HepG2 (cell line): ENCODE results near the gene GEMIN8. TPM values are rescaled to one million over a fixed set of nuclear protein-coding genes. Genes with fewer than 3 reads are reported as not detected.

Source experiments
- ATAC-seq: fragments of 200-7000 bp; cut with Tn5 transposase; 3 replicates; pipeline ENCODE4 v1.9.1; 2020; ENCODE audit warnings: mild to moderate bottlenecking, moderate library complexity
- BruUV-seq: library from RNA; stranded (reverse); fragments of 400-500 nt; replicated peaks from 2 replicates; lab custom pipeline; 2021; lab: Mats Ljungman, UMichigan
- CTCF ChIA-PET: fragments of 300-600 bp; formaldehyde crosslinking; extraction: SDS; loops from one replicate; lab custom pipeline; 2021; ENCODE audit warnings: low total read pairs, inconsistent platforms, low intra/inter-chr PET ratio; lab: Yijun Ruan, JAX
- POLR2A ChIA-PET: fragments of 350-600 bp; sonication (Branson Sonifier 250); formaldehyde crosslinking; loops from one replicate; lab custom pipeline; 2020; ENCODE audit warnings: antibody characterized with exemption, inconsistent platforms; lab: Yijun Ruan, JAX
- DNase-seq: peaks from one replicate; pipeline ENCODE4 v3.0.0-alpha.2; 2015; ENCODE audit warnings: low spot score
- FAIRE-seq: peaks from 3 replicates; lab custom pipeline; 2011; peaks lifted over from hg19 to GRCh38; lab: Jason Lieb, UNC
- H2AFZ ChIP-seq: one replicate; pipeline ENCODE4 v1.6.1; 2011; ENCODE audit warnings: low read length, inconsistent platforms
- H3K27ac ChIP-seq: fragments of 300-600 bp; 3 replicates; pipeline ENCODE4 v1.8.0; 2011; ENCODE audit warnings: mixed run types, mild to moderate bottlenecking, mixed read lengths, low read length, inconsistent platforms; ENCODE audit not compliant: insufficient read depth; ENCODE audit errors: extremely low read length
- H3K27me3 ChIP-seq, 2 experiments: fragments of 200-600 bp in 1 of 2; 2 replicates in 1 of 2; 3 replicates in 1 of 2; pipeline versions ENCODE4 v1.6.0 to v1.8.0; 2011; ENCODE audit warnings: low read length in 2 of 2, mild to moderate bottlenecking in 2 of 2, moderate library complexity in 2 of 2, inconsistent platforms in 1 of 2; ENCODE audit not compliant: insufficient read depth in 2 of 2, control insufficient read depth in 1 of 2
- H3K36me3 ChIP-seq, 2 experiments: fragments of 200-600 bp in 1 of 2; replicated peaks in 1 of 2; 2 replicates in 1 of 2; 3 replicates in 1 of 2; pipeline versions ENCODE4 v1.5.1 to v1.8.0; 2011; ENCODE audit warnings: low read length in 2 of 2, inconsistent platforms in 1 of 2; ENCODE audit not compliant: insufficient read depth in 2 of 2, control insufficient read depth in 1 of 2
- H3K4me1 ChIP-seq: 2 replicates; pipeline ENCODE4 v1.5.1; 2012; ENCODE audit warnings: low read length, inconsistent platforms; ENCODE audit not compliant: insufficient read depth
- H3K4me2 ChIP-seq: 2 replicates; pipeline ENCODE4 v1.6.0; 2011; ENCODE audit warnings: low read depth, low read length, inconsistent platforms
- H3K4me3 ChIP-seq, 3 experiments: fragments of 200-600 bp in 1 of 3; sonication (generic), shearing (Covaris generic) in 1 of 3; replicated peaks in 1 of 3; 2 replicates each; pipeline ENCODE4 v1.5.1; 2011 to 2016; ENCODE audit warnings: low read length in 3 of 3, inconsistent platforms in 2 of 3, low read depth in 2 of 3, mild to moderate bottlenecking in 2 of 3, control low read depth in 1 of 3, mixed read lengths in 1 of 3; ENCODE audit not compliant: insufficient read depth in 1 of 3
- H3K79me2 ChIP-seq: one replicate; pipeline ENCODE4 v1.6.1; 2011; ENCODE audit warnings: low read length, inconsistent platforms; ENCODE audit not compliant: insufficient read depth
- H3K9ac ChIP-seq: 2 replicates; pipeline ENCODE4 v1.6.0; 2011; ENCODE audit warnings: mild to moderate bottlenecking, low read depth, low read length, inconsistent platforms; ENCODE audit not compliant: insufficient read depth
- H3K9me3 ChIP-seq: 2 replicates; pipeline ENCODE4 v1.5.1; 2012; ENCODE audit warnings: mild to moderate bottlenecking, low read length
- H4K20me1 ChIP-seq: 2 replicates; pipeline ENCODE4 v1.6.0; 2011; ENCODE audit warnings: inconsistent platforms, mild to moderate bottlenecking, low read length, moderate library complexity; ENCODE audit not compliant: insufficient read depth
- AHR ChIP-seq: IDR thresholded peaks from 2 replicates; pipeline ENCODE4 v1.6.1; 2018; ENCODE audit warnings: missing genetic modification reagents, missing compliant biosample characterization
- CHD4 ChIP-seq: fragments of 200-600 bp; sonication (generic); IDR thresholded peaks from 2 replicates; pipeline ENCODE4 v1.7.0; 2017; ENCODE audit warnings: mild to moderate bottlenecking, low read length, borderline replicate concordance
- HNRNPK ChIP-seq: fragments of 200-400 bp; formaldehyde crosslinking; IDR thresholded peaks from 2 replicates; pipeline ENCODE4 v1.6.1; 2018; ENCODE audit warnings: low read length, low read depth, moderate library complexity, mild to moderate bottlenecking; ENCODE audit not compliant: poor library complexity, severe bottlenecking
- MED8 ChIP-seq: sonication (generic); formaldehyde crosslinking; IDR thresholded peaks from 2 replicates; pipeline ENCODE4 v1.8.1; 2023; ENCODE audit warnings: mild to moderate bottlenecking, missing genetic modification reagents; ENCODE audit not compliant: insufficient replicate concordance
- MTERF4 ChIP-seq: sonication (generic); formaldehyde crosslinking; IDR thresholded peaks from 2 replicates; pipeline ENCODE4 v1.8.0; 2023; ENCODE audit warnings: mild to moderate bottlenecking, missing genetic modification reagents
- SMARCE1 ChIP-seq: fragments of 450-650 bp; IDR thresholded peaks from 2 replicates; pipeline ENCODE4 v1.6.1; 2017; ENCODE audit warnings: borderline replicate concordance
- TARDBP ChIP-seq: sonication (generic); formaldehyde crosslinking; IDR thresholded peaks from 2 replicates; pipeline ENCODE4 v1.8.0; 2022; ENCODE audit warnings: mild to moderate bottlenecking, missing genetic modification reagents
- TOE1 ChIP-seq: sonication (generic); formaldehyde crosslinking; IDR thresholded peaks from 2 replicates; pipeline ENCODE4 v1.4.0; 2020; ENCODE audit warnings: mild to moderate bottlenecking, missing genetic modification reagents
- ZBTB20 ChIP-seq: sonication (generic); formaldehyde crosslinking; IDR thresholded peaks from 2 replicates; pipeline ENCODE4 v1.8.1; 2023; ENCODE audit warnings: missing genetic modification reagents, low read depth, mild to moderate bottlenecking, borderline replicate concordance
- ZBTB8A ChIP-seq: sonication (generic); formaldehyde crosslinking; IDR thresholded peaks from 2 replicates; pipeline ENCODE4 v1.4.0; 2020; ENCODE audit warnings: mild to moderate bottlenecking, low read depth, missing genetic modification reagents, borderline replicate concordance
- ZNF574 ChIP-seq: sonication (generic); formaldehyde crosslinking; IDR thresholded peaks from 2 replicates; pipeline ENCODE4 v1.4.0; 2020; ENCODE audit warnings: missing genetic modification reagents
- ZSCAN31 ChIP-seq: sonication (generic); formaldehyde crosslinking; IDR thresholded peaks from 2 replicates; pipeline ENCODE4 v1.5.0; 2020; ENCODE audit warnings: low read depth, mild to moderate bottlenecking, missing genetic modification reagents
- in situ Hi-C: cut with HindIII; loops from 2 replicates; pipeline ENCODE4 v1.10.0; 2017; ENCODE audit warnings: low pct_unique_long_range_greater_than_20kb; ENCODE audit not compliant: extremely low pct_ligation_motif_present
- intact Hi-C: fragments of 100-400 bp; cut with micrococcal nuclease; formaldehyde crosslinking; loops from one replicate; pipeline ENCODE4 v1.10.0; 2022; ENCODE audit not compliant: unreplicated experiment
- polyA plus RNA-seq, 8 experiments: library from polyadenylated mRNA; depleted of rRNA in 3 of 8; stranded (reverse) in 7 of 8; unstranded in 1 of 8; fragments of >200 nt; fragmentation: Illumina TruSeq in 4 of 8; extraction: Trizol in 4 of 8; gene quantifications; 2 replicates each; pipeline versions ENCODE4 v1.2.1 to v1.2.3, GENCODE V29; 2011 to 2016; ENCODE audit warnings: low read depth in 4 of 8, missing spikeins in 1 of 8, mixed read lengths in 1 of 8; ENCODE audit not compliant: insufficient read depth in 1 of 8
- total RNA-seq, 5 experiments: library from RNA; depleted of rRNA; stranded (reverse); fragments of >200 nt; fragmentation: Illumina TruSeq; extraction: Trizol; gene quantifications; 2 replicates each; pipeline ENCODE4 v1.2.3, GENCODE V29; 2016; ENCODE audit warnings: low read depth in 1 of 5
- TF ChIP-seq, protein P1 (sequence below): sonication (generic); formaldehyde crosslinking; IDR thresholded peaks from 2 replicates; pipeline ENCODE4 v1.5.0; 2020; ENCODE audit warnings: missing genetic modification reagents

GEMIN8 gene
- total and polyA plus RNA-seq, 2 of the 13 experiments (the other 11 are each of a cell fraction or from before 2014, with no cell fraction given) = 9.7 to 23.7 TPM

- Histone ChIP-seq H3K4me3 (no peak overlapping the region), H3K4me2 (no peak overlapping the region), H3K27ac (no peak overlapping the region), H3K27me3 (no peaks in the 10 kb centered on the region), H3K36me3 (no peaks in the 10 kb centered on the region)
- TF ChIP-seq ZBTB8A (CRISPR knock-in tag) (no peak), ZNF574 (CRISPR knock-in tag) (no peak), TARDBP (CRISPR knock-in tag) (no peak), HNRNPK (peak; percentile 84), MED8 (CRISPR knock-in tag) (no peak)
- TF ChIP-seq, all 625 proteins: peak for 1
- BruUV-seq = no TSS peak
- CTCF ChIA-PET = no interaction called here
- Histone ChIP-seq H3K9ac (no peak overlapping the region), H3K4me1 (peaks cover 16% of the 10 kb centered on the region; the same call in 1 of the 2 replicates), H3K9me3 (no peaks in the 10 kb centered on the region), H4K20me1 (no peaks in the 10 kb centered on the region), H2AFZ (no peak overlapping the region), H3K79me2 (no peaks in the 10 kb centered on the region)
- FAIRE-seq = no peak
- no peak for ATAC-seq
- in situ Hi-C loops = loop anchor here (25.0 kb wide), 2 partner anchors 461 to 1061 kb away; partner anchors contain the start of gene GLRA2
- DNase-seq = no peak
- POLR2A ChIA-PET = no interaction called here
- intact Hi-C loops = no loop called here
Measured at GRCh38 chrX:14076639-14077038, 46.9 kb upstream of the GEMIN8 start.

GRCh38 chrX:14073556-14073955 lies 43.9 kb upstream of the GEMIN8 start:
- in situ Hi-C loops (no loop called here), intact Hi-C loops (no loop called here)
- H4K20me1 ChIP-seq = no peaks in the 10 kb centered on the region
- H3K36me3 ChIP-seq = no peaks in the 10 kb centered on the region
- H3K9ac ChIP-seq = no peak overlapping the region
- DNase-seq (no peak), ATAC-seq (no peak), FAIRE-seq (no peak)
- no peak overlapping the region for H3K4me2 ChIP-seq
- no peak overlapping the region for H3K4me3 ChIP-seq
- ChIA-PET POLR2A (no interaction called here), CTCF (no interaction called here)
- H3K27me3 ChIP-seq = no peaks in the 10 kb centered on the region
- no peaks in the 10 kb centered on the region for H3K79me2 ChIP-seq
- no peak overlapping the region for H2AFZ ChIP-seq
- H3K4me1 ChIP-seq = peaks cover 19% of the 10 kb centered on the region; the same call in 1 of the 2 replicates
- H3K9me3 ChIP-seq = no peaks in the 10 kb centered on the region
- no TSS peak for BruUV-seq
- H3K27ac ChIP-seq = no peak overlapping the region
- TF ChIP-seq TOE1 (CRISPR knock-in tag) (no peak), ZSCAN31 (CRISPR knock-in tag) (no peak), MTERF4 (CRISPR knock-in tag) (no peak), ZBTB20 (CRISPR knock-in tag) (no peak), CHD4 (no peak), AHR (CRISPR knock-in tag) (no peak), SMARCE1 (no peak)
- TF ChIP-seq, protein P1, sequence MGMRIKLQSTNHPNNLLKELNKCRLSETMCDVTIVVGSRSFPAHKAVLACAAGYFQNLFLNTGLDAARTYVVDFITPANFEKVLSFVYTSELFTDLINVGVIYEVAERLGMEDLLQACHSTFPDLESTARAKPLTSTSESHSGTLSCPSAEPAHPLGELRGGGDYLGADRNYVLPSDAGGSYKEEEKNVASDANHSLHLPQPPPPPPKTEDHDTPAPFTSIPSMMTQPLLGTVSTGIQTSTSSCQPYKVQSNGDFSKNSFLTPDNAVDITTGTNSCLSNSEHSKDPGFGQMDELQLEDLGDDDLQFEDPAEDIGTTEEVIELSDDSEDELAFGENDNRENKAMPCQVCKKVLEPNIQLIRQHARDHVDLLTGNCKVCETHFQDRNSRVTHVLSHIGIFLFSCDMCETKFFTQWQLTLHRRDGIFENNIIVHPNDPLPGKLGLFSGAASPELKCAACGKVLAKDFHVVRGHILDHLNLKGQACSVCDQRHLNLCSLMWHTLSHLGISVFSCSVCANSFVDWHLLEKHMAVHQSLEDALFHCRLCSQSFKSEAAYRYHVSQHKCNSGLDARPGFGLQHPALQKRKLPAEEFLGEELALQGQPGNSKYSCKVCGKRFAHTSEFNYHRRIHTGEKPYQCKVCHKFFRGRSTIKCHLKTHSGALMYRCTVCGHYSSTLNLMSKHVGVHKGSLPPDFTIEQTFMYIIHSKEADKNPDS (CRISPR knock-in tag) = no peak
